Measurements from ENCODE around the gene TRAF4.

DNA sequence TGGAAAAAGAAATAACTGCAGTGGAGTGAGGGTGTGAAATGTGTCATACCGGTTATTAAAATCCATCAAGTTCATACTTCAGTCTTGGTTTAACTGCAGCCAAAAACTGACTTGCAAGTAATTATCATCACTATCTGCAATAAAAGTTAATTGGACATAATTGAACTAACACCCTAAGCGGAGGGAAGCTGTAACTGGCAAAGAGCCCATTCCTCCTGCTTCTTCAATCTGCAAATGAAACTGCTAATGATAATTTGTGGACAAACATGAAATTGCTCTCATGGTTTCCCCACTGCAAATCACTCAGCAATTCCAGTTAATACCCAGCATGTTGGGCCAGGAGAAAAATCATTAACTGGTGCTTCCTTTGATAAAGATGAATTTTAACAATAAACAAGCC is 52.3 kb downstream of the TRAF4 start:
- TF ChIP-seq, protein P1, sequence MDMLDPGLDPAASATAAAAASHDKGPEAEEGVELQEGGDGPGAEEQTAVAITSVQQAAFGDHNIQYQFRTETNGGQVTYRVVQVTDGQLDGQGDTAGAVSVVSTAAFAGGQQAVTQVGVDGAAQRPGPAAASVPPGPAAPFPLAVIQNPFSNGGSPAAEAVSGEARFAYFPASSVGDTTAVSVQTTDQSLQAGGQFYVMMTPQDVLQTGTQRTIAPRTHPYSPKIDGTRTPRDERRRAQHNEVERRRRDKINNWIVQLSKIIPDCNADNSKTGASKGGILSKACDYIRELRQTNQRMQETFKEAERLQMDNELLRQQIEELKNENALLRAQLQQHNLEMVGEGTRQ (CRISPR knock-in tag; IDR thresholded peaks at IDR 0.05), result no peak
- TF ChIP-seq SP1 (CRISPR knock-in tag; conservative IDR thresholded peaks at IDR 0.05), result no peak

Data from WTC11 (cell line).